Chondrocyte (in vitro differentiated cells): ENCODE data around the gene G6PD. TPM values are rescaled to one million over a fixed set of nuclear protein-coding genes. Genes with fewer than 3 reads are reported as not detected.
"Not testable (repeated sequence)": the region's sequence is repeated elsewhere in the genome, so short reads cannot be mapped to it uniquely, and the experiment has no call there.

Experiments used
- DNase-seq: peaks from one replicate; pipeline ENCODE4 v3.0.0; 2021; ENCODE audit warnings: mixed read lengths, low spot score
- H3K27ac Mint-ChIP-seq: one replicate; pipeline ENCODE4 v1.8.0; 2021; ENCODE audit warnings: mild to moderate bottlenecking, moderate library complexity, mixed read lengths; ENCODE audit not compliant: unreplicated experiment
- H3K27me3 Mint-ChIP-seq: 2 replicates; pipeline ENCODE4 v1.8.0; 2021; ENCODE audit warnings: low read depth, mixed read lengths
- H3K36me3 Mint-ChIP-seq: 2 replicates; pipeline ENCODE4 v1.8.0; 2021; ENCODE audit warnings: low read depth, mixed read lengths
- H3K4me1 Mint-ChIP-seq: 2 replicates; pipeline ENCODE4 v1.8.0; 2021; ENCODE audit warnings: low read depth, mild to moderate bottlenecking, mixed read lengths
- H3K4me3 Mint-ChIP-seq: one replicate; pipeline ENCODE4 v1.8.0; 2021; ENCODE audit warnings: mild to moderate bottlenecking, moderate library complexity, mixed read lengths; ENCODE audit not compliant: unreplicated experiment
- H3K9me3 Mint-ChIP-seq: 2 replicates; pipeline ENCODE4 v1.8.0; 2021; ENCODE audit warnings: low read depth, mixed read lengths
- long read RNA-seq: library from polyadenylated mRNA; stranded (forward); transcript quantifications from one replicate; pipeline ENCODE4 v2.0.0, GENCODE V29; 2021
- total RNA-seq: library from RNA; stranded (reverse); gene quantifications from 3 replicates; pipeline ENCODE4 v1.2.1, GENCODE V29; 2021
- TF ChIP-seq, protein P1 (sequence below): fragments of 200-600 bp; sonication (generic); IDR thresholded peaks from 2 replicates; pipeline ENCODE4 v1.5.0; 2021; ENCODE audit warnings: antibody characterized with exemption, mild to moderate bottlenecking, moderate library complexity

G6PD gene
- total RNA-seq, result 63.9 to 165 TPM (median 67.6 TPM) in 3 replicates
- long read RNA-seq, transcript G6PD-211 (13 exons, 2,632 nt), result major isoform, 5 of 8 reads
- long read RNA-seq, partial matches to known transcripts, result 0 of 8 reads
- long read RNA-seq, other reads (novel, unspliced or antisense), result 2 of 8 reads

- H3K4me1 Mint-ChIP-seq, result peaks cover 47% of the 10 kb centered on the region
- H3K4me3 Mint-ChIP-seq, result peak within 1 kb of the TSS; percentile 83
- no peaks in the 10 kb centered on the region for H3K27me3 Mint-ChIP-seq
- H3K36me3 Mint-ChIP-seq, result peaks cover 4% of the 10 kb centered on the region
- DNase-seq, result no peak
- TF ChIP-seq, protein P1, sequence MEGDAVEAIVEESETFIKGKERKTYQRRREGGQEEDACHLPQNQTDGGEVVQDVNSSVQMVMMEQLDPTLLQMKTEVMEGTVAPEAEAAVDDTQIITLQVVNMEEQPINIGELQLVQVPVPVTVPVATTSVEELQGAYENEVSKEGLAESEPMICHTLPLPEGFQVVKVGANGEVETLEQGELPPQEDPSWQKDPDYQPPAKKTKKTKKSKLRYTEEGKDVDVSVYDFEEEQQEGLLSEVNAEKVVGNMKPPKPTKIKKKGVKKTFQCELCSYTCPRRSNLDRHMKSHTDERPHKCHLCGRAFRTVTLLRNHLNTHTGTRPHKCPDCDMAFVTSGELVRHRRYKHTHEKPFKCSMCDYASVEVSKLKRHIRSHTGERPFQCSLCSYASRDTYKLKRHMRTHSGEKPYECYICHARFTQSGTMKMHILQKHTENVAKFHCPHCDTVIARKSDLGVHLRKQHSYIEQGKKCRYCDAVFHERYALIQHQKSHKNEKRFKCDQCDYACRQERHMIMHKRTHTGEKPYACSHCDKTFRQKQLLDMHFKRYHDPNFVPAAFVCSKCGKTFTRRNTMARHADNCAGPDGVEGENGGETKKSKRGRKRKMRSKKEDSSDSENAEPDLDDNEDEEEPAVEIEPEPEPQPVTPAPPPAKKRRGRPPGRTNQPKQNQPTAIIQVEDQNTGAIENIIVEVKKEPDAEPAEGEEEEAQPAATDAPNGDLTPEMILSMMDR, result peak; percentile 28
- peak within 1 kb of the TSS; percentile 98 for H3K27ac Mint-ChIP-seq
- H3K9me3 Mint-ChIP-seq, result peaks cover 5% of the 10 kb centered on the region
These were observed at the start of gene G6PD for GRCh38 chrX:154546354-154547244. G6PD (minus strand) TSS chrX:154546846; CDS start chrX:154546155, 691 bp downstream.

GRCh38 chrX:154595559-154596249 lies 49.1 kb upstream of the G6PD start:
- no peak for DNase-seq
- Mint-ChIP-seq H3K4me3 (no peak overlapping the region), H3K27ac (peak overlapping the region; percentile 29), H3K27me3 (no peaks in the 10 kb centered on the region), H3K4me1 (peaks cover 32% of the 10 kb centered on the region), H3K36me3 (no peaks in the 10 kb centered on the region), H3K9me3 (peaks cover 33% of the 10 kb centered on the region)
- TF ChIP-seq, protein P1, result no peak

GRCh38 chrX:154594491-154594890 lies 47.8 kb upstream of the G6PD start:
- Mint-ChIP-seq H3K4me1 (peaks cover 21% of the 10 kb centered on the region), H3K27ac (no peak overlapping the region), H3K4me3 (no peak overlapping the region), H3K36me3 (no peaks in the 10 kb centered on the region), H3K9me3 (peaks cover 29% of the 10 kb centered on the region), H3K27me3 (no peaks in the 10 kb centered on the region)
- TF ChIP-seq, protein P1, result no peak
- DNase-seq, result peak; percentile 50

DNA sequence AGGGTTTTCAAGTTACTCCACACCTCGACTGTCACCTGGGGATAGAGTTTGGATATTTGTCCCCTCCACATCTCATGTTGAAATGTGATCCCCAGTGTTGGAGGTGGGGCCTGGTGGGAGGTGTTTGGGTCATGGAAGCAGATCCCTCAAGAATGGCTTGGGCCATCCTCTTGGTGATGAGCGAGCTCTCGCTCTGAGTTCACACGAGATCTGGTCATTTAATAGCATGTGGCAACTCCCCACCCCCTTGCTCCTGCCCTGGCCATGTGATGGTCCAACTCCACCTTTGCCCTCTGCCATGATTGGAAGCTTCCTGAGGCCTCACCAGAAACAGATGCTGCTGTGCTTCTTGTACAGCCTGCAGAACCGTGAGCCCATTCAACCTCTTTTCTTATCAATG lies 46.6 kb upstream of the G6PD start:
- Mint-ChIP-seq H3K27ac (no peak overlapping the region), H3K4me1 (peaks cover 21% of the 10 kb centered on the region), H3K4me3 (no peak overlapping the region), H3K36me3 (no peaks in the 10 kb centered on the region), H3K9me3 (peaks cover 26% of the 10 kb centered on the region), H3K27me3 (no peaks in the 10 kb centered on the region)
- TF ChIP-seq, protein P1, result no peak
- DNase-seq, result peak; percentile 24

- Mint-ChIP-seq H3K27me3 (no peaks in the 10 kb centered on the region), H3K9me3 (peaks cover 19% of the 10 kb centered on the region), H3K27ac (no peak overlapping the region), H3K36me3 (no peaks in the 10 kb centered on the region), H3K4me1 (peaks cover 21% of the 10 kb centered on the region), H3K4me3 (no peak overlapping the region)
- TF ChIP-seq, protein P1, result no peak
- DNase-seq, result peak; percentile 34
These were observed 45.9 kb upstream of the G6PD start for GRCh38 chrX:154592505-154592904.

GRCh38 chrX:154590415-154590814 lies 43.8 kb upstream of the G6PD start:
- not testable (repeated sequence) for H3K4me1 Mint-ChIP-seq, DNase-seq, H3K27ac Mint-ChIP-seq, H3K4me3 Mint-ChIP-seq, H3K27me3 Mint-ChIP-seq, H3K36me3 Mint-ChIP-seq
- peaks cover 12% of the 10 kb centered on the region for H3K9me3 Mint-ChIP-seq

- not testable (repeated sequence) for H3K4me3 Mint-ChIP-seq, H3K27ac Mint-ChIP-seq, DNase-seq, H3K27me3 Mint-ChIP-seq, H3K4me1 Mint-ChIP-seq, H3K9me3 Mint-ChIP-seq, H3K36me3 Mint-ChIP-seq
These were observed 38.0 kb upstream of the G6PD start, which contains the start of gene CTAG1A for GRCh38 chrX:154584585-154585183. CTAG1A (plus strand) TSS chrX:154585133; CDS start chrX:154585207, 74 bp downstream.
